ENCODE data around the gene MAML3. TPM values are rescaled to one million over a fixed set of nuclear protein-coding genes. Genes with fewer than 3 reads are reported as not detected.

The MAML3 gene
- total RNA-seq, 1 experiment from 2014 or later: 20.8 TPM

DNA sequence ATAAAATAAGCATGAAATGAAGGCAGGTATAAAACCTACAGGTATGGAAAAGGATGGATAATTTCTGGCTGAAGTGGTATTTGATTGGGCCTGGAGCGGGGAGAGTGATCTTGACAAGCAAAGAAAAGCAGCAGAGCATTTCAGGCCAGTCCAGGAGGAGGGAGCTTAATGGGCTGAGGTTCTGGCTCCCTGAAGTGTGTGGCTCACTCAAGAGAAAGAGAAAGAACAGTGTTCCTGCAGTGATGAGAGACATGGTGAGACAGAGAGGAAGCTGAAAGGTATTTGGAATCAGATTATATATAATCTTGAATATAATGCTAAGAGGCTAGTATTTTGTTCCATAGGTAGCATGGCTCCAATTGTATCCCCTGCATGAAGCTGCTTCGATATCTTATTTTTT is 334.9 kb downstream of the MAML3 start:
- Histone ChIP-seq H3K9me2 (replicated peaks; ENCODE audit: insufficient read depth, low read length) (no peaks in the 10 kb centered on the region), H3K36me3 (ENCODE audit: insufficient read depth, low read length) (no peaks in the 10 kb centered on the region), H4K20me1 (ENCODE audit: insufficient read depth, low read depth, low read length) (peaks cover 9% of the 10 kb centered on the region; the same call in 1 of the 2 replicates), H3K9me3 (ENCODE audit: low read length) (no peaks in the 10 kb centered on the region), H3K4me2 (ENCODE audit: low read depth, low read length, poor library complexity, severe bottlenecking) (no peak overlapping the region), H2AFZ (ENCODE audit: low read length) (no peak overlapping the region), H3K4me3 (ENCODE audit: low read length) (no peak overlapping the region), H3K9ac (ENCODE audit: low read length) (no peak overlapping the region), H3K79me2 (ENCODE audit: low read length) (peaks cover 46% of the 10 kb centered on the region), H3K27ac (ENCODE audit: low read length) (no peak overlapping the region), H3K4me1 (ENCODE audit: low read length) (no peaks in the 10 kb centered on the region), H3K27me3 (ENCODE audit: low read length) (no peaks in the 10 kb centered on the region)
- no peak for DNase-seq

DNA sequence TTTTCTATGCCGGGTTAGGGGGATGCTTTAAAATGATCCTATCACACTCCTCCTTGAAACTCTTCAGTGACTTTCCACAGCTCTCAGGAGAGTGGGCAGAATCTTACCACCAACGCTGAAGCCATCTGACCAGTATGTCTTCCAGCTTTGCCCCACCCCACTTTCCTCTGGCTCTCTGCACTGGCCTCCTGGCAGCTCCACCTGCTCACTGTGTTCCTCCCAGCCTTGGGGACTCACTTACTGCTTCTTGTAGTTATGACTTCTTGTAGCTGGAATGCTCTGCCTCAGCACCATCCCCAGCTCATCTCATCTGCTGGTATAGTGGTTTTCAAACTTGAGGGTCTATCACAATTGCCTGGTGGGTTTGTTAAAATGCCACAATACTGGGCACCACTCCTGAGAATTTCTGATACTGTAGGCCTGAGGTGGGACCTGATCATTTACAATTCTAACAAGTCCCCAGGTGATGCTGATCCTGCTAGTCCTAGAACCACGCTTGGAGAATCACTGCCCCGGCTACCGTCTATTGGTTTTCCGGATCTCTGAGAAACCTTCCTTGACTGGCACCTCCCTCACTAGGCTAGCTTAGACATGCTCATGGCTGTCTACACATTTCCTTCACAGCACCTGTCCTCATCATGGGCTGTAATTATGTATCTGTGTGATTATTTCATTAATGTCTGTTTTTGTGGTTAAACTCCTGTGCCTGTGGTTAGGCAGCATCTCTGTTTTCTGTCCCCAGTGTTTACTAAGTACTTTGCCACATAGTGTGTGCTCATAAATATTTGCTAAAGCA is 336.1 kb downstream of the MAML3 start:
- Histone ChIP-seq H3K4me1 (ENCODE audit: low read length) (no peaks in the 10 kb centered on the region), H3K27me3 (ENCODE audit: low read length) (no peaks in the 10 kb centered on the region), H3K27ac (ENCODE audit: low read length) (no peak overlapping the region), H3K79me2 (ENCODE audit: low read length) (peaks cover 45% of the 10 kb centered on the region), H3K4me2 (ENCODE audit: low read depth, low read length, poor library complexity, severe bottlenecking) (no peak overlapping the region), H3K9me3 (ENCODE audit: low read length) (no peaks in the 10 kb centered on the region), H3K36me3 (ENCODE audit: insufficient read depth, low read length) (no peaks in the 10 kb centered on the region), H3K9ac (ENCODE audit: low read length) (no peak overlapping the region), H3K9me2 (replicated peaks; ENCODE audit: insufficient read depth, low read length) (no peaks in the 10 kb centered on the region), H4K20me1 (ENCODE audit: insufficient read depth, low read depth, low read length) (peaks cover 9% of the 10 kb centered on the region; the same call in 1 of the 2 replicates), H3K4me3 (ENCODE audit: low read length) (no peak overlapping the region), H2AFZ (ENCODE audit: low read length) (no peak overlapping the region)
- DNase-seq: no peak

GRCh38 chr4:139816856-139817255 is 337.1 kb downstream of the MAML3 start:
- Histone ChIP-seq H3K4me3 (ENCODE audit: low read length) (no peak overlapping the region), H3K27ac (ENCODE audit: low read length) (no peak overlapping the region), H3K9me3 (ENCODE audit: low read length) (no peaks in the 10 kb centered on the region), H3K4me1 (ENCODE audit: low read length) (no peaks in the 10 kb centered on the region), H3K36me3 (ENCODE audit: insufficient read depth, low read length) (no peaks in the 10 kb centered on the region), H3K9ac (ENCODE audit: low read length) (no peak overlapping the region), H3K27me3 (ENCODE audit: low read length) (no peaks in the 10 kb centered on the region), H3K4me2 (ENCODE audit: low read depth, low read length, poor library complexity, severe bottlenecking) (no peak overlapping the region), H2AFZ (ENCODE audit: low read length) (no peak overlapping the region), H4K20me1 (ENCODE audit: insufficient read depth, low read depth, low read length) (peaks cover 4% of the 10 kb centered on the region; the same call in 1 of the 2 replicates), H3K79me2 (ENCODE audit: low read length) (peaks cover 39% of the 10 kb centered on the region; the same call in 1 of the 2 replicates), H3K9me2 (replicated peaks; ENCODE audit: insufficient read depth, low read length) (no peaks in the 10 kb centered on the region)
- no peak for DNase-seq

- Histone ChIP-seq H3K9me2 (replicated peaks; ENCODE audit: insufficient read depth, low read length) (no peaks in the 10 kb centered on the region), H3K9me3 (ENCODE audit: low read length) (no peaks in the 10 kb centered on the region; the same call in 1 of the 2 replicates), H3K27me3 (ENCODE audit: low read length) (no peaks in the 10 kb centered on the region), H3K27ac (ENCODE audit: low read length) (no peak overlapping the region), H3K36me3 (ENCODE audit: insufficient read depth, low read length) (no peaks in the 10 kb centered on the region), H3K4me3 (ENCODE audit: low read length) (no peak overlapping the region), H3K4me1 (ENCODE audit: low read length) (no peaks in the 10 kb centered on the region), H4K20me1 (ENCODE audit: insufficient read depth, low read depth, low read length) (peaks cover 4% of the 10 kb centered on the region; the same call in 1 of the 2 replicates), H3K79me2 (ENCODE audit: low read length) (peaks cover 45% of the 10 kb centered on the region), H3K4me2 (ENCODE audit: low read depth, low read length, poor library complexity, severe bottlenecking) (no peak overlapping the region), H3K9ac (ENCODE audit: low read length) (no peak overlapping the region), H2AFZ (ENCODE audit: low read length) (no peak overlapping the region)
- no peak for DNase-seq
These were observed 338.0 kb downstream of the MAML3 start for GRCh38 chr4:139815778-139816601.

DNA sequence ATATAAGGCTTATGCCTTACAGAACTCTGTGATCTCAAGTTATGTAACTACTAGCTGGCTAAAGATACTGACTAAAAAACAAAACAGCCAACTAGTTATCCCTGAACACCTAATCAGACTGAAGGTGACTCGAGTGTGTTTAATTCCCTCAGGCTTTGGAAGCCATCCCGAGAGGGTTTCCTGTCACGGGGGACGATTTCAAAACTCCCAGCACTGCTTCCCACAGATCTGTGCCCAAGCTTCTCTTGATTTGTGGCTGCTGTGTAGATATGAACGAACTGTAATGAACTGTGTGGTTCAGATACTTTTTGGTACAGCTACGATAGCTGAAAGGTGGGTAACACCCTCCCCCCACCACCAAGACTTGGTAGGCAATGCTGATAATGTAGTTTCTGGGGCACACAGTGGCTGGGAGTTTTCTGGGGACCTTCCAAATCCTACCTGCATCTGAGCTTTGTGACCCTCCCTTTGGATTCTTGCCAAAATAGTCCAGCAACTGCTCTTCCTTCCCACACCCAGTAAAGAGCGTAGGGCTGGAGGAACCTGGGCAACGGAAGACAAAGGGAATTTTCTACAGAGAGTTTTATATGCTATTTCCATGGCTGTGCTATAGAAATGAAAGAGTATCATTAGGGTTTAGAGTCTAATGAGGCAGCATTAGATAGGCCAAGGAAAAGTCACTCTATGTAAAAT is 339.5 kb downstream of the MAML3 start:
- Histone ChIP-seq H3K36me3 (ENCODE audit: insufficient read depth, low read length) (no peaks in the 10 kb centered on the region), H3K9me2 (replicated peaks; ENCODE audit: insufficient read depth, low read length) (no peaks in the 10 kb centered on the region), H4K20me1 (ENCODE audit: insufficient read depth, low read depth, low read length) (peaks cover 4% of the 10 kb centered on the region; the same call in 1 of the 2 replicates), H3K9me3 (ENCODE audit: low read length) (peaks cover 3% of the 10 kb centered on the region; the same call in 1 of the 2 replicates), H2AFZ (ENCODE audit: low read length) (no peak overlapping the region), H3K4me1 (ENCODE audit: low read length) (peaks cover 5% of the 10 kb centered on the region; the same call in 1 of the 2 replicates), H3K9ac (ENCODE audit: low read length) (no peak overlapping the region), H3K4me3 (ENCODE audit: low read length) (no peak overlapping the region), H3K27ac (ENCODE audit: low read length) (no peak overlapping the region), H3K79me2 (ENCODE audit: low read length) (peaks cover 39% of the 10 kb centered on the region), H3K4me2 (ENCODE audit: low read depth, low read length, poor library complexity, severe bottlenecking) (no peak overlapping the region), H3K27me3 (ENCODE audit: low read length) (no peaks in the 10 kb centered on the region)
- DNase-seq: no peak

- peaks cover 3% of the 10 kb centered on the region; the same call in 1 of the 2 replicates for H3K9me3 ChIP-seq (ENCODE audit: low read length)
- 0 out of 2 replicates have a peak, but pooled peaks cover 4% of the 10 kb centered on the region for H4K20me1 ChIP-seq (ENCODE audit: insufficient read depth, low read depth, low read length)
- H3K27ac ChIP-seq (ENCODE audit: low read length): no peak overlapping the region
- H3K9ac ChIP-seq (ENCODE audit: low read length): no peak overlapping the region
- H3K4me1 ChIP-seq (ENCODE audit: low read length): peaks cover 7% of the 10 kb centered on the region; the same call in 1 of the 2 replicates
- H3K27me3 ChIP-seq (ENCODE audit: low read length): no peaks in the 10 kb centered on the region
- H3K79me2 ChIP-seq (ENCODE audit: low read length): peaks cover 35% of the 10 kb centered on the region
- H3K36me3 ChIP-seq (ENCODE audit: insufficient read depth, low read length): no peaks in the 10 kb centered on the region
- H3K4me3 ChIP-seq (ENCODE audit: low read length): no peak overlapping the region
- no peak overlapping the region for H3K4me2 ChIP-seq (ENCODE audit: low read depth, low read length, poor library complexity, severe bottlenecking)
- H2AFZ ChIP-seq (ENCODE audit: low read length): no peak overlapping the region
- no peak for DNase-seq
- no peaks in the 10 kb centered on the region for H3K9me2 ChIP-seq (replicated peaks; ENCODE audit: insufficient read depth, low read length)
These were observed 340.1 kb downstream of the MAML3 start for GRCh38 chr4:139813881-139814280.

DNA sequence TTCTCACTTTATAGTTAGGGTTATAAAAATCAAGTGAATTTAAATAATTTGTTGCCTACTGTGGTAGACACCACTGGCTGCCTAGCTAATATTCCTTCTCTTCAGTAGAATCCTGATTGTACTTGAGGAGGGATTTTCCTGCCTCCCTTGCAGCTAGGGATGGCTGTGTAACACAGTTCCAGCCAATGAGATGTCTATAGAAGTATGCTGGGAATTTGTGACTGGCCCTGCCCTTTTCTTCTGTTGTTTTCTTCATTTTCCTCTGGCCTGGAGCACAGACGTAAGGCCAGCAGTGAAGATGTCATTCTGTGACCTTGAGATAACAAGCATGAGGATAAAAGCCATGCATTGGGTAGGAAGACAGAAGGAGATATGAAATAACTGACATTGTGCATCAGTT is 343.3 kb downstream of the MAML3 start:
- H3K9me2 ChIP-seq (replicated peaks; ENCODE audit: insufficient read depth, low read length): no peaks in the 10 kb centered on the region
- no peak overlapping the region for H3K4me2 ChIP-seq (ENCODE audit: low read depth, low read length, poor library complexity, severe bottlenecking)
- peaks cover 24% of the 10 kb centered on the region for H3K4me1 ChIP-seq (ENCODE audit: low read length)
- H4K20me1 ChIP-seq (ENCODE audit: insufficient read depth, low read depth, low read length): no peaks in the 10 kb centered on the region
- no peaks in the 10 kb centered on the region for H3K36me3 ChIP-seq (ENCODE audit: insufficient read depth, low read length)
- H3K4me3 ChIP-seq (ENCODE audit: low read length): no peak overlapping the region
- H2AFZ ChIP-seq (ENCODE audit: low read length): no peak overlapping the region
- H3K27ac ChIP-seq (ENCODE audit: low read length): no peak overlapping the region
- no peak for DNase-seq
- H3K9me3 ChIP-seq (ENCODE audit: low read length): peaks cover 3% of the 10 kb centered on the region; the same call in 1 of the 2 replicates
- H3K79me2 ChIP-seq (ENCODE audit: low read length): peaks cover 36% of the 10 kb centered on the region
- no peak overlapping the region for H3K9ac ChIP-seq (ENCODE audit: low read length)
- H3K27me3 ChIP-seq (ENCODE audit: low read length): no peaks in the 10 kb centered on the region

Data from Karpas-422 (cell line).